Measurements from ENCODE around the gene GABRR2.

GABRR2 gene

GRCh38 chr6:89323511-89323971 lies 8.4 kb upstream of the GABRR2 start:
- no peak for ATAC-seq
- TF ChIP-seq ZNF70 (CRISPR knock-in tag; IDR thresholded peaks at IDR 0.05) = no peak
- TF ChIP-seq ESRRG (CRISPR knock-in tag; IDR thresholded peaks at IDR 0.05) = no peak
- TF ChIP-seq RARB (CRISPR knock-in tag; IDR thresholded peaks at IDR 0.05) = no peak
- TF ChIP-seq, protein P1, sequence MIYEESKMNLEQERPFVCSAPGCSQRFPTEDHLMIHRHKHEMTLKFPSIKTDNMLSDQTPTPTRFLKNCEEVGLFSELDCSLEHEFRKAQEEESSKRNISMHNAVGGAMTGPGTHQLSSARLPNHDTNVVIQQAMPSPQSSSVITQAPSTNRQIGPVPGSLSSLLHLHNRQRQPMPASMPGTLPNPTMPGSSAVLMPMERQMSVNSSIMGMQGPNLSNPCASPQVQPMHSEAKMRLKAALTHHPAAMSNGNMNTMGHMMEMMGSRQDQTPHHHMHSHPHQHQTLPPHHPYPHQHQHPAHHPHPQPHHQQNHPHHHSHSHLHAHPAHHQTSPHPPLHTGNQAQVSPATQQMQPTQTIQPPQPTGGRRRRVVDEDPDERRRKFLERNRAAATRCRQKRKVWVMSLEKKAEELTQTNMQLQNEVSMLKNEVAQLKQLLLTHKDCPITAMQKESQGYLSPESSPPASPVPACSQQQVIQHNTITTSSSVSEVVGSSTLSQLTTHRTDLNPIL (CRISPR knock-in tag; IDR thresholded peaks at IDR 0.05; ENCODE audit: low read depth) = no peak
- no peak for TF ChIP-seq PATZ1 (CRISPR knock-in tag; IDR thresholded peaks at IDR 0.05; ENCODE audit: borderline replicate concordance)
- no peak for TF ChIP-seq POU6F1 (CRISPR knock-in tag; IDR thresholded peaks at IDR 0.05; ENCODE audit: borderline replicate concordance, low read depth)
- TF ChIP-seq ZNF8 (CRISPR knock-in tag; IDR thresholded peaks at IDR 0.05) = no peak
- TF ChIP-seq ZFP30 (CRISPR knock-in tag; IDR thresholded peaks at IDR 0.05) = no peak
- TF ChIP-seq ZFP3 (CRISPR knock-in tag; IDR thresholded peaks at IDR 0.05) = no peak
- TF ChIP-seq, protein P2, sequence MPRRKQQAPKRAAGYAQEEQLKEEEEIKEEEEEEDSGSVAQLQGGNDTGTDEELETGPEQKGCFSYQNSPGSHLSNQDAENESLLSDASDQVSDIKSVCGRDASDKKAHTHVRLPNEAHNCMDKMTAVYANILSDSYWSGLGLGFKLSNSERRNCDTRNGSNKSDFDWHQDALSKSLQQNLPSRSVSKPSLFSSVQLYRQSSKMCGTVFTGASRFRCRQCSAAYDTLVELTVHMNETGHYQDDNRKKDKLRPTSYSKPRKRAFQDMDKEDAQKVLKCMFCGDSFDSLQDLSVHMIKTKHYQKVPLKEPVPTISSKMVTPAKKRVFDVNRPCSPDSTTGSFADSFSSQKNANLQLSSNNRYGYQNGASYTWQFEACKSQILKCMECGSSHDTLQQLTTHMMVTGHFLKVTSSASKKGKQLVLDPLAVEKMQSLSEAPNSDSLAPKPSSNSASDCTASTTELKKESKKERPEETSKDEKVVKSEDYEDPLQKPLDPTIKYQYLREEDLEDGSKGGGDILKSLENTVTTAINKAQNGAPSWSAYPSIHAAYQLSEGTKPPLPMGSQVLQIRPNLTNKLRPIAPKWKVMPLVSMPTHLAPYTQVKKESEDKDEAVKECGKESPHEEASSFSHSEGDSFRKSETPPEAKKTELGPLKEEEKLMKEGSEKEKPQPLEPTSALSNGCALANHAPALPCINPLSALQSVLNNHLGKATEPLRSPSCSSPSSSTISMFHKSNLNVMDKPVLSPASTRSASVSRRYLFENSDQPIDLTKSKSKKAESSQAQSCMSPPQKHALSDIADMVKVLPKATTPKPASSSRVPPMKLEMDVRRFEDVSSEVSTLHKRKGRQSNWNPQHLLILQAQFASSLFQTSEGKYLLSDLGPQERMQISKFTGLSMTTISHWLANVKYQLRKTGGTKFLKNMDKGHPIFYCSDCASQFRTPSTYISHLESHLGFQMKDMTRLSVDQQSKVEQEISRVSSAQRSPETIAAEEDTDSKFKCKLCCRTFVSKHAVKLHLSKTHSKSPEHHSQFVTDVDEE (CRISPR knock-in tag; IDR thresholded peaks at IDR 0.05) = no peak
- no peak for TF ChIP-seq ISL1 (CRISPR knock-in tag; IDR thresholded peaks at IDR 0.05)
- TF ChIP-seq CSDC2 (CRISPR knock-in tag; IDR thresholded peaks at IDR 0.05) = no peak
- TF ChIP-seq BACH2 (CRISPR knock-in tag; IDR thresholded peaks at IDR 0.05; ENCODE audit: borderline replicate concordance) = no peak
- no peak for TF ChIP-seq TOX (CRISPR knock-in tag; IDR thresholded peaks at IDR 0.05; ENCODE audit: borderline replicate concordance)
- TF ChIP-seq PPARA (CRISPR knock-in tag; IDR thresholded peaks at IDR 0.05; ENCODE audit: borderline replicate concordance) = no peak
- TF ChIP-seq OSR1 (CRISPR knock-in tag; IDR thresholded peaks at IDR 0.05) = no peak
- TF ChIP-seq TCF4 (CRISPR knock-in tag; IDR thresholded peaks at IDR 0.05; ENCODE audit: borderline replicate concordance) = no peak

- ATAC-seq = no peak
- TF ChIP-seq SNAI2 (CRISPR knock-in tag; IDR thresholded peaks at IDR 0.05) (no peak), CSDC2 (CRISPR knock-in tag; IDR thresholded peaks at IDR 0.05) (no peak), POU6F1 (CRISPR knock-in tag; IDR thresholded peaks at IDR 0.05; ENCODE audit: borderline replicate concordance, low read depth) (no peak), ISL1 (CRISPR knock-in tag; IDR thresholded peaks at IDR 0.05) (no peak), ZFP30 (CRISPR knock-in tag; IDR thresholded peaks at IDR 0.05) (no peak), RARB (CRISPR knock-in tag; IDR thresholded peaks at IDR 0.05) (no peak), PPARA (CRISPR knock-in tag; IDR thresholded peaks at IDR 0.05; ENCODE audit: borderline replicate concordance) (no peak)
- TF ChIP-seq, protein P2 (CRISPR knock-in tag; IDR thresholded peaks at IDR 0.05) = no peak
Observed at GRCh38 chr6:89321131-89321970, 6.3 kb upstream of the GABRR2 start.
